ENCODE data around the gene DIDO1.

DIDO1 gene

DNA sequence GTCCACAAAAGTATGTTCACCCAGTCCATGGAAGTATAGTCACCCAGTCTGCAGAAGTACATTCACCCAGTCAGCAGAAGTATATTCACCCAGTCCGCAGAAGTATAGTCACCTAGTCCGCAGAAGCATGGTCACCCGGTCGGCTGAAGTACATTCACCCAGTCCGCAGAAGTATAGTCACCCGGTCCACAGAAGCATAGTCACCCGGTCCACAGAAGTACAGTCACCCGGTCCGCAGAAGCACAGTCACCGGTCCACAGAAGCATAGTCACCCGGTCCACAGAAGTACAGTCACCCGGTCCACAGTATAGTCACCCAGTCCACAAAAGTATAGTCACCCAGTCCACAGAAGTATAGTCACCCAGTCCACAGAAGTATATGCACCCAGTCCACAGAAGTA lies 73.5 kb downstream of the DIDO1 start:
- TF ChIP-seq, protein P1, sequence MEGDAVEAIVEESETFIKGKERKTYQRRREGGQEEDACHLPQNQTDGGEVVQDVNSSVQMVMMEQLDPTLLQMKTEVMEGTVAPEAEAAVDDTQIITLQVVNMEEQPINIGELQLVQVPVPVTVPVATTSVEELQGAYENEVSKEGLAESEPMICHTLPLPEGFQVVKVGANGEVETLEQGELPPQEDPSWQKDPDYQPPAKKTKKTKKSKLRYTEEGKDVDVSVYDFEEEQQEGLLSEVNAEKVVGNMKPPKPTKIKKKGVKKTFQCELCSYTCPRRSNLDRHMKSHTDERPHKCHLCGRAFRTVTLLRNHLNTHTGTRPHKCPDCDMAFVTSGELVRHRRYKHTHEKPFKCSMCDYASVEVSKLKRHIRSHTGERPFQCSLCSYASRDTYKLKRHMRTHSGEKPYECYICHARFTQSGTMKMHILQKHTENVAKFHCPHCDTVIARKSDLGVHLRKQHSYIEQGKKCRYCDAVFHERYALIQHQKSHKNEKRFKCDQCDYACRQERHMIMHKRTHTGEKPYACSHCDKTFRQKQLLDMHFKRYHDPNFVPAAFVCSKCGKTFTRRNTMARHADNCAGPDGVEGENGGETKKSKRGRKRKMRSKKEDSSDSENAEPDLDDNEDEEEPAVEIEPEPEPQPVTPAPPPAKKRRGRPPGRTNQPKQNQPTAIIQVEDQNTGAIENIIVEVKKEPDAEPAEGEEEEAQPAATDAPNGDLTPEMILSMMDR (IDR thresholded peaks at IDR 0.05) = no peak

DNA sequence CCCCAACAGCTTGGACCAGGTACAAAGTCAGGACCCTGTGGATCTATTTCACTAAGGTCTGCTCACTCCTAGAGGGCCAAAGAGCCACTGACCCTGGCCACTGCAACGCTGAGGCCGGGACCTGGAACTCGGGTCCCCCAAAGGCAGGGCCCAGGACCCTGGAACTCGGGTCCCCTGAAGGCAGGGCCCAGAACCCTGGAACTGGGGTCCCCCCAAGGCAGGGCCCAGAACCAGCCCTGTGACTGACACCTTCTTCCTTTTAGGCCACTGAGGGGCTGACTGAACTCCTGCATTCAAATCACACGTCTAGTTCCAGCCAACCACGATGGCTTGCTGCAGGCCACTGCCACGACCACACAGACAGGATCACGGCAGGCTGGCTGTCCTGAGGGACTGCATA lies 74.1 kb downstream of the DIDO1 start:
- TF ChIP-seq, protein P1 (IDR thresholded peaks at IDR 0.05) = no peak

DNA sequence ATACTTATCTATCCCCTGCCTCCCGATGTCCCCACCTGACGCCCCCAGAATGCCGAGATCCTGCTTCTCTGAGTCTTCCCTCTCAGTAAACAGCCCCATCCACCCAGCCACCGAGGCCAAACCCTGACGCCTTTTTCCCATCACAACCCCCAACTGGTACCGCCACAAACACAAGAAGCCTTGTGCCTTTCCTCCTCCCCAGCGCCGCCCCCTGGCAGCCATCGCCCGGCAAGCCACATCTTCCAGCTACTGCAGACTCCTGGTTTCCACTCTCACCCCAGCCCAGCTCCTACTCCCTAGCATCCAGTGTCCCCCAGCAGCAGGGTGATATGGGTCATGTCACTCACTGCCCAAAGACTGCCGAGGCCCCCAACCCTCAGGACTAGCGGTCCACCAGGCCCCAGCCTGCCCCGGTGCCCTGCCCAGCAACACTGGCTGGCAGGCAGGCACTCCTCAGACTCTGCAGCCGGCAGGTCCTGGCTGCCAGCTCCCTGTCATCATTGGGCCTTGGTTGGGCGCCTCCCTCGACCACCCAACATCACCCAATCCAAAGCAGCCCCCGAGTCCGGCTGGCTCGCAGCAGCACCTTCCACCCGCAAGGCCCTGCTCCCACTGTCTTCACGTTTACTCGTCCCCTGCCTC lies 75.9 kb downstream of the DIDO1 start:
- TF ChIP-seq, protein P1 (IDR thresholded peaks at IDR 0.05) = no peak

DNA sequence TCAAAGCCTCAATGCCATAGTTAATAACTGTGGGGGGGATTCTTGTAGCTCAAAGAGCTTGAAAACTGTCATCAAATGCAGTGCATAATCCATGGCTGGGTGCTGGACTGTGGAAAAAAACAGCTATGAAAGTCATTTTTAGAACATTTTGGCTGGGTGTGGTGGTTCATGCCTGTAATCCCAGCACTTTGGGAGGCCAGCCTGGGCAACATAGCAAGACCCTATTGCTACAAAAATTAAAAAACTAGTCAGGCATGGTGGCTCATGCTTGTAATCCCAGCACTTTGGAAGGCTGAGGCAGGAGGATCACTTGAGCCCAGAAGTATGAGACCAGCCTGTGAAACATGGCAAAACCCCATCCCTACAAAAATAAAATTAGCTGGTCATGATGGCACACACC lies 76.9 kb downstream of the DIDO1 start:
- TF ChIP-seq, protein P1 (IDR thresholded peaks at IDR 0.05) = no peak

DNA sequence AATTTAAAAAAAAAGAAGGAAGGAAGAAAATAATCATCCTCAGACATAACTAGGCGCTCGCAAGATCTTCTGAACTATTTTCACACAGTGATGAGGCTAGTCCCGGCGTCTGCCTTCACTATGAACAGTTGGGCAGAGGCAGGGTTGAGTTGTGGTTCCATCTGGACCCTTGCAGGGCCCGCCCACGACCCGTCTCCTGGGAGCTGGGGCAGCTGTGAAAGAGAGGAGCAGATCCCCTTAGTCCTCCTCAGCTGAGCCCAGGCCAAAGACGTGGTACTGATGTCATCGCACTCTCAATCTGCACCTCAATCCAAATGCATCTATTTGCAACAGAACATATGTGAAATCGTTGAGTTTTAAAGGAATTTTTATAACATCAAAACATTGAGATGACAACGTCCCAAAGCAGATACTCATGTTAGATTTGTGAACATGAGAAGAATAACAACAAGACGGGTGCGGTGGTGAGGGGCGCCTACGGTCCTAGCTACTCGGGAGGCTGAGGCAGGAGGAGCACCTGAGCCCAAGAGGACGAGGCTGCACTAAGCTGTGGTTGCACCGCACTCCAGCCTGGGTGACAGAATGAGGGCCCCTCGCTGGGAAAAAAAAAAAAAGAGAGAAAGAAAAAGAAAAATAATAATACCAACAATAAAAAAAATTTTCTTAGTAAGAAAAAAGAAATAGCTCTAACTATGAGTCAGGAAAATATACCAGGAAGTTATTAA lies 80.0 kb downstream of the DIDO1 start:
- TF ChIP-seq, protein P1 (IDR thresholded peaks at IDR 0.05) = no peak

DNA sequence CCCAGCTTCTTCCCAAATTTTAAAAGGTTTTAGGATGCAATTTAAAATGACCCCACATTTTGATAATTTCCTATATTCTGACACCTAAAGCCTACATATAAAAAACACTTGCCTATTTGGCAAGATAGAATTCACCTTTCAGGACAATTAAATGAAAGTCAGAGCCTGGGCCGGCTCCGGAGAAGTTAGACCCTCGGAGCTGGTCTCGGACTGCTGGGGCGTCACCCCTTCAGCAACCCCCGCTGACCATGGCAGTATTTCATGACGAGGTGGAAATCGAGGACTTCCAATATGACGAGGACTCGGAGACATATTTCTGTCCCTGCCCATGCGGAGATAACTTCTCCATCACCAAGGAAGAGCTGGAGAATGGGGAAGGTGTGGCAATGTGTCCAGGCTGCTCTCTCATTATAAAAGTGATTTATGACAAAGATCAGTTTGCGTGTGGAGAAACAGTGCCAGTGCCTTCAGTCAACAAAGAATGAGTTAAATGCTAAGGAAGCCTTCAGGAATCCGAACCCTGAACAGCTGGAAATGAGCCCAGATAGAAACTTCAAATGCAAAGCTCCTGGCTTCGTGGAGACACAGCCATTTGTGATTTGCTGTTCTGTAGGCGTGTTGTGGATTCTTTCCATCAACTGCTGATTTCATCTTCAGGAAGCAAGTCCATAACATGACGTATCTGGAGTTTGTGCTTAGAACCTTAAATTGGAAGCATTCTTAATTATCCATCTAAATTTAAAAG lies 80.7 kb downstream of the DIDO1 start:
- TF ChIP-seq, protein P1 (IDR thresholded peaks at IDR 0.05) = no peak

DNA sequence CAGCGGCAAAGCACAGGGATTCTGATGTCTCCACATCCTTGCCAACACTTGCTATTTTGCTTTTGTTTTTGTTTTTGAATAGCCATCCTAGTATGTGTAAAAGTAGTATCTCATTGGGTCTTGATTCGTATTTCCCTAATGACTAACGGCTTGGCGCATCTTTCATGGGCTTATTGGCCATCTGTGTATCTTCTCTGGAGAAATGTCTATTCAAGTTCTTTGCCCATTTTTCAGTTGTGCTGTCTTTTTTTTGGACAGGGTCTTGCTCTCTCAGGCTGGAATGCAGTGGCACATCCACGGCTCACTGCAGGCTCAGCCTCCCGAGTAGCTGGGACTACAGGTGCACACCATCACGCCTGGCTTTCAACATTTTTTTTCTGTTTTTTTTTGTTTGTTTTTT lies 82.1 kb downstream of the DIDO1 start:
- TF ChIP-seq, protein P1 (IDR thresholded peaks at IDR 0.05) = no peak

Data from LNCAP (cell line).